Endothelial cell of umbilical vein (primary cell): ENCODE data around the gene LSG1.

Source experiments
- TF ChIP-seq, protein P1 (sequence below), 2 donors: IDR thresholded peaks; 1 replicate in 1 of 2; 2 replicates in 1 of 2; pipeline ENCODE4 v1.5.1; 2011; ENCODE audit warnings: low read length in 2 of 2, mild to moderate bottlenecking in 2 of 2, moderate library complexity in 2 of 2, control low read depth in 1 of 2, inconsistent platforms in 1 of 2, low read depth in 1 of 2; ENCODE audit not compliant: insufficient read depth in 1 of 2; ENCODE audit errors: extremely low read depth in 1 of 2
- TF ChIP-seq, protein P2 (sequence below): IDR thresholded peaks from 2 replicates; pipeline ENCODE4 v1.6.1; 2011; ENCODE audit not compliant: insufficient read depth, insufficient read length

DNA sequence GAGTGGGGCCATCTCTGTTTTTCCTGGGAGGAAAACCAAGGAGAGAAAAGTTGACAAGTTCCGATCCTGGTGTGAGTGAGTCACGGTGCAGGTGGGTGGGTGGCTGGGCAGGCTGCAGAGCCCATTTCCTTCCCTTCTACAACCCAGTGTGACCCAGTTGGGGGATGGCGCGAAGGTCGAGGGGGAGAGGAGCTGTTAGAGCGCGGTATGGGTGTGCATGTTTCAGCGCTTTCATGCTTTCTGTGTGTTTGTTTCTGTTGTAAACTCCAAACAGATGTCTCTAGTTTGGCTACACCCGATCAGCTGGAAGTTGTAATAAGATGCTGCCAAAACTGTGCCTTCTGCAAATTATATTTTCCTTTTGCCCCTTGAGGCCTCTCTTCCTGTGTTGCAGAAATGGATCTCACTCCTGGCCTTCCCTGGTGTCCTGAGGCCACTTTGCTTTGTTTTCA is 17.5 kb upstream of the LSG1 start:
- TF ChIP-seq, protein P1, sequence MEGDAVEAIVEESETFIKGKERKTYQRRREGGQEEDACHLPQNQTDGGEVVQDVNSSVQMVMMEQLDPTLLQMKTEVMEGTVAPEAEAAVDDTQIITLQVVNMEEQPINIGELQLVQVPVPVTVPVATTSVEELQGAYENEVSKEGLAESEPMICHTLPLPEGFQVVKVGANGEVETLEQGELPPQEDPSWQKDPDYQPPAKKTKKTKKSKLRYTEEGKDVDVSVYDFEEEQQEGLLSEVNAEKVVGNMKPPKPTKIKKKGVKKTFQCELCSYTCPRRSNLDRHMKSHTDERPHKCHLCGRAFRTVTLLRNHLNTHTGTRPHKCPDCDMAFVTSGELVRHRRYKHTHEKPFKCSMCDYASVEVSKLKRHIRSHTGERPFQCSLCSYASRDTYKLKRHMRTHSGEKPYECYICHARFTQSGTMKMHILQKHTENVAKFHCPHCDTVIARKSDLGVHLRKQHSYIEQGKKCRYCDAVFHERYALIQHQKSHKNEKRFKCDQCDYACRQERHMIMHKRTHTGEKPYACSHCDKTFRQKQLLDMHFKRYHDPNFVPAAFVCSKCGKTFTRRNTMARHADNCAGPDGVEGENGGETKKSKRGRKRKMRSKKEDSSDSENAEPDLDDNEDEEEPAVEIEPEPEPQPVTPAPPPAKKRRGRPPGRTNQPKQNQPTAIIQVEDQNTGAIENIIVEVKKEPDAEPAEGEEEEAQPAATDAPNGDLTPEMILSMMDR (IDR thresholded peaks at IDR 0.05; ENCODE audit: extremely low read depth in 1 of 2, insufficient read depth in 1 of 2, low read depth in 1 of 2, low read length in 2 of 2): no peak
- TF ChIP-seq, protein P2, sequence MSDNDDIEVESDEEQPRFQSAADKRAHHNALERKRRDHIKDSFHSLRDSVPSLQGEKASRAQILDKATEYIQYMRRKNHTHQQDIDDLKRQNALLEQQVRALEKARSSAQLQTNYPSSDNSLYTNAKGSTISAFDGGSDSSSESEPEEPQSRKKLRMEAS: no peak
